ENCODE measurements around the gene DSE.
A peak's percentile ranks its signal among the peaks of the same experiment; 100 is the strongest.

DSE gene

DNA sequence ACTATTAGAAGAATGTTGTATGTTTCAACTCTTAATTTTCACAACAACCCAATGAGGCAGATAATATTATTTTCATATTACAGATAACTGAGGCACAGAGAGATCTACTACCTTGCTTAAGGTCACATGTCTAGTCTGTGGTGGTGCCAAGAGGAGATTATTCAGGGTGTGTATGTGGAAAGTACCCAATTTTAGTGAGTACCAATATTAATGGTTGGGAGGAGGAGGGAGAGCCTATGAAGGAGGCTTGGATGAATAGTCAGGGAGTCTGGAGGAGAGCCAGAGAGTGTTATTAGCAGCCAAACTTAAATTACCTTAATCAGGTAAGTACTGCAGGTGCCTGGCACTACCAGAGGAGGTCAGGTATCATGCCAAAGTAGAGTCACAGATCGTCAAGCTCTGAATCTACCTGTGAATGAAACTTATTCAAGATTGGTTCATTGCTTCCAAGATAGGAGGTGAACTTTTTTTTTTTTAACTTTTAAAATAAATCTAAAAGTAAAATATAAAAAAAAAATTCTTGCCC, 79.5 kb downstream of the DSE start:
- DNase-seq, result no peak

DNA sequence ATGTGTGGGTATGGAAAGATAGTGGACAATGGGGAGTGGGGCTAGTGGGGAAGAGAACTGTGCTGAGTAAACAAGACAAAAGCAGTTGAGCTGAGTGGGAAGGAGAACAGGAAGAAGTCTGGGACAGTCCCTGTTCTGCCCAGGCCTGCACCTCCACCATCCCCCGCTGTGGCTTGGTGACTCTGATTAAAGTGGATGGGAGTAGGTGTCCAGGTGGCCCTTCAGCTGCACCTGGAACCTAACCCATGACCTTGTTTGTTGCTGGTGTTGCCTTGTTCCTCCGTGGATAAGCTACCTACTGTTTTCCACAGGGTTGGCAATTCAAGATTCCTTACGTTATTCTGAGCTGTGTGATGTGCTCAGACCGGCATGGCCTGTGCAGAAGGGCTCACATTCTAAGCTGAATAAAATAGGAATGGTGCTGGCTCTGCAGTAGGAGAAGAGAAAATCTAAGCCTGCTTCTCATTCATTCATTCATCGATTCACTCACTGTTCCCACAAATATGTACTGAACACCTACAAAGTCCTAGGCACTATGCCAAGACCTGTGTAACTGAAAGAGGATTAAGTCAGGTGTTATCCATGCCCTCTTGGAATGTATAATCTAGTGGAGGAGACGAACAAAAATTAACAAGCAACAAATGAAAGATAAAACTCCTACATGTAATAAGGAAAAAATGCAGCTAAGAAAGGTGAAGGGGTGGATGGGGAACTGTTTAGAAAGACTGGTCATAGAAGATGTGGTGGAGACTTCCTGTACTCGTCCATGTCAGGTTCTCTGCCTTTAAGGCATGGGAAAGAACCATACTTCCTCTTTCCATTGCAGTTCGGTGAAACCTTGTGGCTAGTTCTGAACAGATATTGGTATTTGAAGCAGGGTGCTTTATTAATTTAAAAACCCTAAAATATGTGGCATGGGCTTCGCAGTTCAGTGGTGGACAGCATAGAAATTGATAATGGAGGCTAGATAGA, 80.3 kb downstream of the DSE start:
- peak; percentile 6 for DNase-seq

DNA sequence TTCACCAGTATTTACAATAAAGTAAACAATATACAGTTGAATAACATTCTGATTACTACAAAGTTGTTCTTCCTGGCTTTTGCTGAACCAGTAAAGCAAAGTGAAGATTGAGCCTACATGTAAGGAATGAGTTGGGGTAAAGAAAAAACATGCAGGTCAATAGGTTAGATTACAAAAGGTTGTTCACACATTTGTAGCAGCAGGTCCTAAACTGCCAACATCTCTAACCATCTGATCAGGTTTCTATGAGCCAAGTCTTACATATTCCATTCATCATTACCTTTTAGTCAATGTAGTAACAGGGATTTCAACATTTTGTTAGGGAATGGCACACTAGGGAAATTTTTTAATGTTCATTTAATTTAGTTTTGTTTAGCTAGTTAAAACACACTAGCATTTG, 81.2 kb downstream of the DSE start:
- peak; percentile 6 for DNase-seq

DNA sequence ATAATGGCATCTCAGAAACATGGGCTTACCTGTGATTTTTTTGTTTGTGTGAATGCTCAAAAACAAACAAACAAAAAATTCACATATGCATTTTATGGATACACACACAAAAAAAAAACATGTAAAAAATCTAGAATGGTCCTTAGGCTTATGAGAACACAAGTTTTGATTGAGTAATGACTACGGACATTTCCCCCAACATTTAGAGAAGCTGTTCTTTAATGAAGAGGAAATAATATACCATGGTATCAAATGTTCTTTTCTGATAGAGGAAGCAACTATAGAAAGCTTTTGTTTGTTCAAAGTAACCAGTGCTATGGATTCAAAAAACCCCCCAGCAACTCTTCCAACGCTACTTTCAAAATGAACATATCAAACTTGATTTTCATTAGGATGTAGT, 81.8 kb downstream of the DSE start:
- DNase-seq, result no peak

DNA sequence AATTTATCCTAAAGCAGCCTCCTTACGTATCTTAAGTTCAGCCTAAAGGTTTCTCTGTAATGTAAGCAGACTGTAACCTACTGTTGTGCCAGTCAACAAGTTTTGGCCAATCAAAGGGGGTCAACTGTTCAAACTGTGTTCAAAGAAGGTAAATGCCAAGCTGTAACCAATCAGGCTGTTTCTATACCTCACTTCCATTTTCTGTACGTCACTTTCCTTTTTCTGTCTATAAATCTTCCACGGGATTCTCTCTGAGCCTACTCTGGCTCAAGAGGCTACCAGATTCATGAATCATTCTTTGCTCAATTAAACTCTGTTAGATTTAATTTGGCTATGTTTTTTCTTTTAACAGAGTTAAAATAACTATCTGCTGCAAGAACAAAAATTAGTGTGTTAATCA, 85.4 kb downstream of the DSE start:
- DNase-seq, result no peak

DNA sequence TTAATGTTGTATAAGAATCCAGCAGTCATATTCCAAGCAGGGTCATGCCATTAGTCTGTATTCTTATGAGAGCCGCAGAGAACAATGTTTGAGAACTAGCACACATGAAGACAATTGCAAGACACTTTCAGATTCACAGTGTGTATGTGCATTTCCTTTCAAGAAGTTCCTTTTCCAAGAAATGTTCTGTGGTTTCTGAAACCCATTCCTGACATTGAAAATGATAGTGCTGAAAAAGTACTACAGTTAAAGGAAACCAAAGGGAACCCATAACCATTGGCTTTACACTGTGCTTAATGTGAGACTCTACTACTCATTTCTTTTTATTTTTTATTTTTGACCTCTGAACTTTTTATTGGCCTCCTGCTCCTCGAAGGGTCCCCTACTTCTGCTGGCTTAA, 86.2 kb downstream of the DSE start:
- no peak for DNase-seq

DNA sequence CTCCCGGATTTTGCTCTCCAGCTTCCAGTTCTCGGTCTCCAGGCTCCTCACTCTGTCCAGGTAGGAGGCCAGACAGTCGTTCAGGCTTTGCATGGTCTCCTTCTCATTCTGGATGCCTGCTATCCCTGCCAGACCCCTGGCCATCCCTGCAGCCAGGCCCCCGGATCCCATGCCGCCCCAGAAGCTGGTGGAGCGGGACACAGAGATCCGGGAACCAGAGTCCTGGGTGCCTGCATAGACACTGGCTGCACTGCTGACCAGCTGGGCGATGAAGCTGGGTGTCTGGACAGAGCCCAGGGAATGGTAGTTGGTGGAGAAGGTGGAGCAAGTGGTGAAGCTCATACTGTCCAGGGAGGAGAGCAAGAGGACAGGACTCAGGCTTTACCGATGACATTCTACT, 87.5 kb downstream of the DSE start:
- DNase-seq, result no peak

DNA sequence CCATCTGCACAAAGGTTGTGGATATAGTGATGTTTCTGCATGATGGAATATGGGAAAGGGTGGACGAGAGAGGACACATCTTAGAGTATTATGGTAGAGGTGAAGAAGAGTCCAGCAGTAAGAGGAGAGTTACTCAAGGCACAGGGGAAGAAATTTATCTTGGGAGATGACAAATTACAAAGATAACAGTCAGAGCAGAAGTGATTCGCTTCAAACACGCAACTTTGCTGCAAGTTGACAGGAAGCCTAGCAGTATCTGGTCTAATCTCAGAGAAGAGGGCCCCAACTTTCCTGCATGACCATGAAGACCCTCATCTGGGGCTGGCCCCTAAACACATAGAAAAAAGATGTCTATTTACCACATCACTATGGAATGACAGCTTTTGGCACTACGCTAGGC, 89.2 kb downstream of the DSE start:
- DNase-seq, result no peak

DNA sequence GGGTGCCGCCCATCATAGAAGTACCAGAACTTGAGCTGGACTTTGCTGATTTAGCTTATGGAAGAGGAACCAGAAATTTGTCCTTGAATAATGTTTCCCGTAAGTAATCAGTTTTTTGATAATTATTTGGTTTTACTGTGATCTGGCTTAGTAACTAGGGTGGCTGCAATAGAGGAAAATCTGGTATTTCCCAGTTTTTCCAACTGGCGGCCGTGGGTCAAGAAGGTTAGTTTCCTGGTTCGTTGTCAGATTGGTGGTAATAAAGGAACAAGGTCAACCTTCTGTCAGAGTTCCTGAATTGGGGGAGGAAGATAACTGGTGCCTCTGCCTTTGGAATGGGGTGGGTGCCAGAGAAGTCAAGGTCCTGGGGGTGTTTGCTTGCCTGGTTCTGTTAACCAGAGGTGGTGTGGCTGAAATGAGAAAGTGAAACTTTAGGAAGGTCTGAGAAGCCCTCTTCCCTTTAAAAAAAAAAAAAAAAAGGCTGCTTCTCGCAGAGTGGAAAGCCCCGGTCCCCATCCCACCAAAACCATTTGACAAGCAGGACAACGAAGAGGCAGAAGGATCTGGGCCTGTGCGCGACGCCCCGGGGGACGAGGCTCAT, 90.7 kb downstream of the DSE start, which contains the start of gene CALHM6:
Gene CALHM6 (plus strand): TSS at position 45 of the 601 bp plus-strand sequence. CDS start 555 bp downstream, at position 600.
- no peak for DNase-seq

DNA sequence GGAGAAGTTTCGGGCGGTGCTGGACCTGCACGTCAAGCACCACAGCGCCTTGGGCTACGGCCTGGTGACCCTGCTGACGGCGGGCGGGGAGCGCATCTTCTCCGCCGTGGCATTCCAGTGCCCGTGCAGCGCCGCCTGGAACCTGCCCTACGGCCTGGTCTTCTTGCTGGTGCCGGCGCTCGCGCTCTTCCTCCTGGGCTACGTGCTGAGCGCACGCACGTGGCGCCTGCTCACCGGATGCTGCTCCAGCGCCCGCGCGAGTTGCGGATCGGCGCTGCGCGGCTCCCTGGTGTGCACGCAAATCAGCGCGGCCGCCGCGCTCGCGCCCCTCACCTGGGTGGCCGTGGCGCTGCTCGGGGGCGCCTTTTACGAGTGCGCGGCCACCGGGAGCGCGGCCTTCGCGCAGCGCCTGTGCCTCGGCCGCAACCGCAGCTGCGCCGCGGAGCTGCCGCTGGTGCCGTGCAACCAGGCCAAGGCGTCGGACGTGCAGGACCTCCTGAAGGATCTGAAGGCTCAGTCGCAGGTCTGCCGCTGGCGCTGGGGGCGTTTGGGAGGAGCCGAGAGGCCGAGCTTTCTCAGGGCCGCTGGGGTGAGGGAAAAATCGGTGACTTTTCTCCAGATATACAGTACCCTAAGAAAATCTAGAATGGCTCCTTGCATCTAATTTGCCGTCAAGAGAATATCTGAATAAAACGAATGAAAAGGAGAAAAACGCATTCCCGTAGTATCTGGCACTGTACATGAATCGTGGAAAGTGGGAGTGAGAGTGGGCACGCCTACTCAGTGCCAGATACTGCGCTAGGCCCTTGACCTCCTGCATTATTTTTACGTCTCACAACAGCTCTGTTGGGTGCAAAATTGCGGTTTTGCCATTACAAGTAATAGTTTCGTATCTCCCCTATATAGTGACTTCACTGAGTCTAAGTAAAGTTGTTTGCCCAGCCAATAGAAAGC, 91.5 kb downstream of the DSE start:
- DNase-seq, result peak; percentile 17

DNA sequence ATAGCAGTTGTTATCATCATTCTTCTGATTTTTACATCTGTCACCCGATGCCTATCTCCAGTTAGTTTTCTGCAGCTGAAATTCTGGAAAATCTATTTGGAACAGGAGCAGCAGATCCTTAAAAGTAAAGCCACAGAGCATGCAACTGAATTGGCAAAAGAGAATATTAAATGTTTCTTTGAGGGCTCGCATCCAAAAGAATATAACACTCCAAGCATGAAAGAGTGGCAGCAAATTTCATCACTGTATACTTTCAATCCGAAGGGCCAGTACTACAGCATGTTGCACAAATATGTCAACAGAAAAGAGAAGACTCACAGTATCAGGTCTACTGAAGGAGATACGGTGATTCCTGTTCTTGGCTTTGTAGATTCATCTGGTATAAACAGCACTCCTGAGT, 92.6 kb downstream of the DSE start:
- DNase-seq, result no peak

DNA sequence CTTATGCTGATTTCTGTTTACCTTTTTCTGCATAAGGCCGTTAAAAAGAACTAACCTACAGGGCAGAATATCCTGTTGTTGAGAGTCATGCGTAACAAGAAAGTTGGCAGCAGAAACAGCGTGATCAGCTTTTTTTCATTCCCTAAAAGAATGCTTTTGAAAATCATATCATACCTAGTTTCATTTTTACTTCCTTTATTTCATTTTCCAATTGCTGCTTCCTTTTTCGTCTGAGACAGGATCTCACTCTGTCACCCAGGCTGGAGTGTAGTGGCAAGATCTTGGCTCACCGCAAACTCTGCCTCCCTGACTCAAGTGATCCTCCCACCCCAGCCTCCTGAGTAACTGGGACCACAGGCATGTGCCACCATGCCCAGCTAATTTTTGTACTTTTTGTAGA, 94.5 kb downstream of the DSE start:
- DNase-seq, result no peak

DNA sequence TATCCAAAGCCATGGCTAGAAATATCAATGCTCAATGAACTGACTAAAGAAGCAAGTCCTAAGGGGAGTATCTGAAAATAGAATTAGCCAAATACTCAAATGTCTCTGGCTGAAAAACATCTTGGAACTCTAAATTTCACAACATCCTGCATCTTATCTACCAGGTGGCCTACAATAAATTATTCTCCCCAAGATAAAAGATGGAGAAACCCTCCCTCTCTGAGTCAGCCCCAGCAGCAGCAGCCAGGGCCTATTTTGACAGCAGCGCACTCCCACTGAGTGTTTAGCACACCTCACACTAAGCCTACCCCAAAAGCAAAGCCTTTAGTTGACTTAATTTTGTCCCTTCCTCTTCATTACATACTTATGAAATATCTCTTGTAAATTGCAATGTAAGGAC, 96.3 kb downstream of the DSE start:
- no peak for DNase-seq

DNA sequence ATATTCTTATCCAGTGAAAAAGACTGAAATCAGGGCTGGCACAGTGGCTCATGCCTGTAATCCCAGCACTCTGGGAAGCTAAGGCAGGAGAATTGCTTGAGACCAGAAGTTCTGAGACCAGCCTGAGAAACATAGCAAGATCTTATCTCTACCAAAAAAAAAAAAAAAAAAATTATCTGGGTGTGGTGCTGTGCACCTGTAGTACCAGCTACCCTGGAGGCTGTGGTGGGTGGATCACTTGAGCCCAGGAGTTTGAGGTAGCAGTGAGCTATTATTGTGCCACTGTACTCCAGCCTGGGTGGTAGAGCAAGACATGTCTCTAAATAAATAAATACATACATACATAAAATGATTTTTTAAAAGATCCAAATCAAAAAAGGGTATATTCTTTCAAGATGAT, 96.8 kb downstream of the DSE start:
- DNase-seq, result no peak

DNA sequence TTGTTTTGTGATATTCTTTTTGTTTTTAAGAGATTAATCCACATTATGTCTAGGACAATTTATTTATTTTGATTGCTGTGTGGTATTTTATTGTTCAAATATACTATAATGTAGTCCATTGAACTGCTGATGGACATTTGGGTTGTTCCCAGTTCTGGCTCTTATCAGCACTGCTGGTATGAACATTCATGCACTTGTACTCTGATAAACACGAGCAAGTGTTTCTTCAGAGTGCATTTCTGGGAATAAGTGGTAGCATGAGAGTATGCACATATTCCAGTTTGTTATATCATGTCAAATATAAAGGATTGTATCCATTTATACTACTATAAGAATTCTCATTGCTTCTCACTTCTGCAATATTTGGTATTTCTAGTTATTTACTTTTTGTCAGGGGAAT, 97.5 kb downstream of the DSE start:
- DNase-seq, result no peak

DNA sequence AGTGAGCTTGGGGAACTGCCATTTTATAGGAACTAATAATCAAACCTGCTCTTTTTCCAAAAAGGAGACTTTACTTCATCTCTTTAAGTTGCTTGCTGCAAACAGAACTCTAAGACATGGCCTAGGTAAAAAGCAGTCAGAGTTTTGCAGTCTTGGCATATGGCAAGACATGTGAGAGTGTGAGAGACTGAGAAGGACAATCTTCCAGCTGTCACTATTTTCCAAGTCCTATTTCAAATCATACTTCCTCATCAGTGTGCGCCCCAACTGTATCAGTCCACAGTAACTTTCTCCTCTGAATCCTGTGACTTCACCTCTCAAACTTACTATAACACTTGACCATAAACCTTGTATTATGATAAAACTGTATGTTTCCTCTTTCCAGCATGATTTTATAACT, 100.8 kb downstream of the DSE start:
- DNase-seq, result no peak

DNA sequence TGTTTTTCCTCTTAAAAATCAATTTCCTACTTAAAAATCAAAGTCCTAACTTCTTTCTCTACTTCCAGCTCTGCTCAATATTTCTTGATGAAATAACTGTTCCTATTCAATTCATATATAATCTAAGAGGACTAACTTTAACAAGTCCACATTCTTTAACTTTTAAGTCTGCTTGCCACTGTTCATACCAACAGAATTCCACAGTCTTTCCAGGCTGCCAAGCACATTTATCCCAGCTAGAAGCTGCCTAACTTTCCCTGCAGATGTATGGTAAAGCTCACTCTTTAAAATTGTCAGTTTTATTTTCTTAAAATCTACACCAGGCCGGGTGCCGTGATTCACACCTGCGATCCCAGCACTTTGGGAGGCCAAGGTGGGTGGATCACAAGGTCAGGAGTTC, 102.0 kb downstream of the DSE start:
- DNase-seq, result no peak

DNA sequence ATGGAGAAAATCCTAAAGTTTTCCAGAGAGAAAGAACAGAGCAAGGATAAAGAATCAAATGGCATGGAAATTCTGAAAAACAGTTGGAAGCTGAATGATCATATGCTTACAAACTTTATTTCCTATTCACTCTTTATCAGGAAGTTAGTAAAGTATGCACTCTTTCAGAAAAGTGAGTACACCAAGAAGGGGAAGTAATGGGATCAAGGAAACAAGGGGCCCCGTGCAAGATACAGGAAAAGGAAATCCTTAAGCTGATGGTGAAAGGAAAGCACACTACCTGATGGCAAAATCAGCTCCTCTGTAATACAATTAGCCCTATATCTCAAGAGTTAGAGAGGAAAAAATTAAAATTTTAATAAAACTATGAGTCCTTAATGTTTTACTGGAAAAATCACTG, 104.4 kb downstream of the DSE start:
- DNase-seq, result no peak

DNA sequence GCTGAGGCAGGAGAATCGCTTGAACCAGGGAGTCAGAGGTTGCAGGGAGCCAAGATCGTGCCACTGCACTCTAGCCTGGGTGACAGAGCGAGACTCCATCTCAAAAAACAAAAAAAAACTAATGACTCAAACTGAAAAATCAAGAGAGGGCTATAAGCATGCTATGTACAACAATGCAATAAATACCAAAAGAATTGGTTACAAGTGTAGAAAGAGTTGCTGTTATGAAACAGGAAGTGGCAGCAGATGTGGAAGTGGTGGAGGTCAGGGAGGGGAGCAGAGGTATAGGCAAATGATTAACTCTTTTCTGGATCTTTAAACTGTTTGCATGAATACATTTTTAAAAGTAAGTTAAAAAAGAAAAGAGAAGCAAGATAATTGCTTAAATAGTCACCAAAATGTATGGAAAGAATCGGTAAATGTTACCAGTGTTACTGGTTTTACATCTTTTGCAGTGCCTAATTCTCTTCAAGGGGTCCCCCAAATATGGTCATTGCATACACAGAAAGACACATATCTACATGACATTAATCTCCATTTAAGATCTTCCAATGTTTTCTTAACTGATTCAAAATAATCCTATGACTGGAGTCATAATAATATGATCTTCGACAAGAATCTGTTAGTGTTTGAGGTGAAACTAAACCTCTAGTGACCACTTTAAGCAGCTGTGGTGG, 105.4 kb downstream of the DSE start:
- no peak for DNase-seq

DNA sequence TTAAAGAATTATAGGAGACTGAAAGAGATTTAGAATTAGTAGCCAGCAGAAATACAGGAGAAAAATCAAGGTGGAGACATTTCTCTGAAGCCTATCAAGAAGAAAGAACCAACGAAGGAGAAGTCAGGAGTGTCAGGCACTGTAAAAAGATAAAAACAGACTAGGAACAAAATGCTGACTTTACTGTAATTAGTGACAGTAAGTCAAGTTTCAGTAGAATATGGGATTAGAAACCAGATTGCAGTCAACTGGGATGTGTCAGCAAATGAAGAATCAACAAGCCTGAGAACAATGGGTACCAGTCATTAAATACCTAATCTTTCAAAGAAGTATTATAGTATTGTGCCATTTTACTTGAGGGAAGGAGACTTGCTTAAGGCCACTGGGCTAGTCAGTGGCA, 112.0 kb downstream of the DSE start:
- DNase-seq, result no peak

DNA sequence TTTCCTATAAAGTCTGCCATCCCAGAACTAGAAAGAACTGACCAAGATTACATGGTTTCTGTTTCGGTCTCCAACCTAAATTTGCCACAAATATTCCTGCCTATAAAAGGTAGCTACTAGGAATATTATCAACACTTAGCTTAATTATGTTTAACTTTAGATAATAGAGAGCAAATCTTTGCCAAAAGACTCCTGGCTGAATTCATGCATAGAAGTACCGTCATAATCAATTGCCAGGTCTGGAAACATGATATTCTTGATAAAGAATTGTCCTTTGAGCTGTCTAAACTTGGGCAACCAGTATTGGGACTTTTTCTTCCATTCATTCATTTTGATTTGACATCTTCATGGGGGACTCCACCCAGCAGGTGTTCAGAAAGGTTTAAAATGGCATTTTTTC, 112.9 kb downstream of the DSE start:
- no peak for DNase-seq

DNA sequence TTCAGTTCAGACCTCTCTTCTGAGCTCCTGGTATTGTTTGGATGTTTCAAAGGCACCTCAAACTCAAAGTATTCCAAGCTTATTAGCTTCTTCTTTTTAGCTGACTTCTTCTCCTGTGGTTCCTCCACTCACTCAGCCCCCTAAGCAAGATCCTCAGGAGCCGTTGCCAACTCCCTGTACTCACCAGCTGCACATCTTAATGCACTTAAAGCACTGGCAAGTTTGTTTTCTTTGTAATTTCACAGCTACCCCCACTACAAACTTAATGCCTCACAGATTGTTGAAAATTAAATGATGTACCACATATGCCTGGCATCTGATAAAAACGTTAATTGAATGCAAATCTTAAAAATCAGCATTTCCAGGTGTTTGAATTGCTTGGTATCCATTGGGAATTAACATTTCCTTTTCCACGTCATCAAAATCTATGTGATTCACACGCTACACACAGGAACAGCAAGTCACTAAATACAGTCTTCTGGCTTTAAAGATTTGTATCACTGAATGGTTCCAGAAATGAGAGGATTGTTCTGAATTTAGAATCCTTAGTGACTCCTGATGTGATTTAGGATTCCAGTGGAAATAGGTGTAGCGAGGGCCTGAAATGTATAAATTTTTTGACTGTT, 114.9 kb downstream of the DSE start:
- DNase-seq, result no peak
